Heart right ventricle (tissue), 16 donors: ENCODE measurements around the gene MACROD2. TPM values are rescaled to one million over a fixed set of nuclear protein-coding genes. Genes with fewer than 3 reads are reported as not detected.

Experiments
- ATAC-seq, 8 donors: fragments of 200-7000 bp; cut with Tn5 transposase; one replicate each; pipeline ENCODE4 v1.9.1; 2020; ENCODE audit warnings: mild to moderate bottlenecking in 8 of 8, moderate library complexity in 8 of 8, moderate number of reproducible peaks in 1 of 8
- DNase-seq, 2 donors: peaks; one replicate each; pipeline ENCODE4 v3.0.0-alpha.2; 2020
- H3K27ac ChIP-seq, 10 donors: fragments of 200-600 bp; sonication (generic) in 2 of 10; one replicate each; pipeline versions ENCODE4 v1.5.0 to v1.8.0; 2020 to 2022; ENCODE audit warnings: mild to moderate bottlenecking in 3 of 10
- H3K27me3 ChIP-seq, 7 donors: fragments of 200-600 bp; one replicate each; pipeline ENCODE4 v1.8.0; 2021 to 2022; ENCODE audit warnings: mild to moderate bottlenecking in 2 of 7
- H3K36me3 ChIP-seq, 9 donors: fragments of 200-600 bp; sonication (generic) in 1 of 9; one replicate each; pipeline versions ENCODE4 v1.5.0 to v1.8.0; 2020 to 2022; ENCODE audit warnings: mild to moderate bottlenecking in 2 of 9
- H3K4me1 ChIP-seq, 9 donors: fragments of 200-600 bp; sonication (generic) in 1 of 9; one replicate each; pipeline versions ENCODE4 v1.5.0 to v1.8.0; 2020 to 2022; ENCODE audit warnings: mild to moderate bottlenecking in 4 of 9
- H3K4me3 ChIP-seq, 10 donors: fragments of 200-600 bp; sonication (generic) in 2 of 10; one replicate each; pipeline versions ENCODE4 v1.5.0 to v1.8.0; 2020 to 2022; ENCODE audit warnings: mild to moderate bottlenecking in 7 of 10, moderate library complexity in 2 of 10
- H3K9me3 ChIP-seq, 11 donors: fragments of 200-600 bp in 10 of 11; sonication (generic) in 2 of 11; one replicate each; pipeline versions ENCODE4 v1.5.0 to v1.8.0; 2013 to 2022; ENCODE audit warnings: mild to moderate bottlenecking in 2 of 11, control low read depth in 1 of 11, moderate library complexity in 1 of 11
- CTCF ChIP-seq, 9 donors: fragments of 200-600 bp; sonication (generic) in 2 of 9; IDR thresholded peaks; one replicate each; pipeline versions ENCODE4 v1.5.0 to v1.8.0; 2021 to 2022; ENCODE audit warnings: antibody characterized with exemption in 9 of 9, mild to moderate bottlenecking in 5 of 9, moderate library complexity in 1 of 9
- WGBS, 2 donors: extraction: QIAGEN DNeasy Blood & Tissue Kit; methylation state at CpG; one replicate each; pipeline ENCODE4 v1.1.7; 2013; ENCODE audit warnings: inconsistent platforms in 1 of 2; 5-methylcytosine and 5-hydroxymethylcytosine counted together
- intact Hi-C, 10 donors: fragments of 100-400 bp; cut with DNase I; formaldehyde crosslinking; loops; one replicate each; pipeline versions ENCODE4 v1.11.1 to v1.14.2; 2022
- polyA plus RNA-seq, 2 donors: library from polyadenylated mRNA; stranded (reverse); fragments of 200-250 nt; gene quantifications; one replicate each; pipeline ENCODE4 v1.2.3, GENCODE V29; 2013
- total RNA-seq, 10 donors: library from RNA; stranded (reverse); fragmentation: NEBNext Ultra II Directional in 3 of 10; extraction: Animal tissue kit (Norgen Biotek cat#: 25700) in 3 of 10; gene quantifications; one replicate each; pipeline versions ENCODE4 v1.2.1 to v1.2.4, GENCODE V29; 2021 to 2023
- donor health status: Arrhythmogenic right ventricular cardiomyopathy.
- donor health status: ischemic (EF 13 %, LVEDD 7.1; RV severe dilation, severe dysfunction).
- donor health status: healthy with polysubstance abuse.
- donor health status: DM: no; HTN: yes; CAD: no.
- donor health status: DM: no; HTN: no; CAD: no.
- donor health status: ischemic (EF 25% LVEDD 6.9; RV normal size, moderate dysfunction).
- donor health status: ischemic (EF 25% LVEDD 5.7; RV mildly dilated, moderate dysfunction).
- donor health status: healthy.
- donor health status: DM: yes; HTN: yes; CAD: no.
- donor health status: Ischemic cardiomyopathy.
- donor health status: ischemic (EF 35%, LVEDD 5.7; RV mildly dilated, moderate dysfunction).
- donor health status: nonischemic (EF 11% LVEDD 7.7; RV severe dilation, severe dysfunction).
- donor health status: DM: yes; HTN: yes; CAD: no.
- donor health status: PGD.
- donor health status: ischemic (EF 29% LVEDD 5.4; RV normal size, mild dysfunction).
- donor health status: nonischemic (EF 23%, LVEDD 6.1; RV moderate dilation, normal function).

The MACROD2 gene
- total and polyA plus RNA-seq, 12 donors = 0.28 to 6.4 (median 4.1) TPM

DNA sequence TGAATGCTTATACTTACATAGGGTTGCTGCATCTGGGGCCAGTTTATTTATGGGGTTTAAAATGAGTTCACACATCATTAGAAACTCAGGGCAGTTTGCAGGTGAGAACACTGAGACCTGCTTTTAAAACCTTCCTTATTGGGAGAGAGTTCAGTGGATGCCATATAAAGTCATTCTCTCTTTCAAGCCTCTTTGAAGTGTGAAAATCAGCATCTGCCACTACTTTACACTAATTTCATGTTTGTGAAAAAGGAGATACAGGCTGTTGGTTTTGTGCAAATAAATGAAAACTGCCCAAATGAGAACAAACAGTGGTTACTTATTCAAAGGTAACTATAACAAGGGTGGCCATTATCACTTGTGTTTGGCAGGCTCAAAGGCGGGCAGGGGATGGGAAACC lies 2047.4 kb downstream of the MACROD2 start:
- H3K36me3 ChIP-seq = no peaks in the 10 kb centered on the region
- peaks cover 0 to 2% (median 0%) of the 10 kb centered on the region in 7 donors for H3K27me3 ChIP-seq
- DNase-seq = no peak
- H3K9me3 ChIP-seq = peaks cover 0 to 3% (median 0%) of the 10 kb centered on the region in 11 donors
- ATAC-seq = no peak
- H3K27ac ChIP-seq = no peak overlapping the region
- no peak for TF ChIP-seq CTCF (IDR thresholded peaks at IDR 0.05)
- WGBS, 2 donors = 90 to 96% methylated on average over 1 of the region's 1 CpG
- no peaks in the 10 kb centered on the region for H3K4me1 ChIP-seq
- intact Hi-C loops = no loop called here
- H3K4me3 ChIP-seq = no peak overlapping the region

DNA sequence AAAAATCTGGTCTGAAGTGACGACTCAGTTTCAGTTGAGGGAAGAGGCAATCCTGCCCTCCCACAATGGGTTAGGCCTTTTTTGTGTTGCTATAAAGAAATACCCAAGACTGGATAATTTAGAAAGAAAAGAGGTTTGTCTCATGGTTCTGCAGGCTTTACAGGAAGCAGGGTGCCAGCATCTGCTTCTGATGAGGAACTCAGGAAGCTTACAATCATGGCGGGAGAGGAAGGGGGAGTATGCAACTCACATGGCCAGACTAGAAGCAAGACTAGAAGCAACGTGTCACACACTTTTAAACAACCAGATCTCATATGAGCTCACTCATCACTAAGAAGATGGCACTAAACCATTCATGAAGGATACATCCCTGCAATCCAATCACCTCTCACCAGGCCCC lies 2048.6 kb downstream of the MACROD2 start:
- 72 to 84% methylated on average over 3 of the region's 3 CpGs for WGBS, 2 donors
- ATAC-seq (no peak), DNase-seq (no peak)
- peaks cover 0 to 3% (median 0%) of the 10 kb centered on the region in 11 donors for H3K9me3 ChIP-seq
- intact Hi-C loops = no loop called here
- no peaks in the 10 kb centered on the region for H3K36me3 ChIP-seq
- H3K27me3 ChIP-seq = peaks cover 0 to 2% (median 0%) of the 10 kb centered on the region in 7 donors
- no peak overlapping the region for H3K4me3 ChIP-seq
- H3K4me1 ChIP-seq = no peaks in the 10 kb centered on the region
- no peak overlapping the region for H3K27ac ChIP-seq
- no peak for TF ChIP-seq CTCF (IDR thresholded peaks at IDR 0.05)

DNA sequence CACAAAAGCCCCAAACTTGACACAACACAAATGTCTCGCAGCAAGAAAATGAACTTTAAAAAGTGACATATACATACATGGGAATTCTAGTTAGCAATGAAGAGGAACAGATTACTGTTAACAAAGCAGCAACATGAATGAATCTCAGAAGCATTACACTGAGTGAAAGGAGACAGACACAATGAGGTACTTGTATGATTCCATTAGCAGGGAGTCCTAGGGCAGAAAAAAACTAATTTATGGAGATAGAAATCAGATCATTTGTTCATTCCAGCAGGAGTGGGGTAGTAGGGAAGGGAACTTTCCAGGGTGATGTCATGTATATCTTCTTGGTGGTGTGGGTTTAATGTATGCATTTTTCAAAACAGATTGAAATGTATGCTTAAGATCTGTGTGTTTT lies 2053.6 kb downstream of the MACROD2 start:
- ATAC-seq (no peak), DNase-seq (no peak)
- WGBS, 2 donors = 86 to 94% methylated on average over 1 of the region's 1 CpG
- no peak overlapping the region for H3K4me3 ChIP-seq
- TF ChIP-seq CTCF (IDR thresholded peaks at IDR 0.05) = no peak
- peaks cover 0 to 2% (median 0%) of the 10 kb centered on the region in 7 donors for H3K27me3 ChIP-seq
- intact Hi-C loops = no loop called here
- no peak overlapping the region for H3K27ac ChIP-seq
- H3K36me3 ChIP-seq = no peaks in the 10 kb centered on the region
- no peaks in the 10 kb centered on the region for H3K4me1 ChIP-seq
- H3K9me3 ChIP-seq = peaks cover 0 to 3% (median 0%) of the 10 kb centered on the region in 11 donors

DNA sequence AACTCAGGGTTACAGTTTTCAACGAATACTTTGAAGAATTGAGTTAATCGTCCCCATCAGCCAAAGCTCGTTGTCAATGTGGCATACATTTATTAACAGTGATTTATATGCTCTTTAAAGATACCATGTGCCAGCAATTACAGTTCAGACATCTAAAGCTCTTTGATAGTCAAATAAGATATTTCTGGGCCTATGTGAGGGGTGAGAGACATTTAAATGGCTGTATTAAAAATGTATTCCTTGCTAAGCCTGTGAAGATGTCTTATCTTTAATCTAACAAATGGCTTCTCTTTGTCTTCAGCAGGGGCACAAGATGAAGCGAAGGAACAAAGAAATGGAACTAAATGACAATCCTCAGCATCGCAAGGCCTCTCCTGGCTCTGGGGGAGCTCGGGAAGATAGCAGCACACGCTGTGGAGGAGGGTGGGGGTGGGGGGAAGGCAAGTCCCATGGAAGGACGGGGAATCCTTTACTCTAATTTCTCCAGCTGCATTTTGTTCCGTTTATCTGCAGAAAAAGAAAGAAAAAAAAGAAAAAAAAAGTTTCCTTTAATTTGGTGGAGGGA lies 2054.3 kb downstream of the MACROD2 start:
- Histone ChIP-seq H3K4me1 (no peaks in the 10 kb centered on the region), H3K36me3 (no peaks in the 10 kb centered on the region), H3K4me3 (no peak overlapping the region), H3K27me3 (peaks cover 0 to 2% (median 0%) of the 10 kb centered on the region in 7 donors), H3K27ac (no peak overlapping the region), H3K9me3 (peaks cover 0 to 3% (median 0%) of the 10 kb centered on the region in 11 donors)
- no peak for TF ChIP-seq CTCF (IDR thresholded peaks at IDR 0.05)
- ATAC-seq (no peak), DNase-seq (no peak)
- 63 to 65% methylated on average over 9 of the region's 9 CpGs for WGBS, 2 donors
- intact Hi-C loops = no loop called here
